Endothelial cell of umbilical vein (primary cell): ENCODE measurements around the gene MYCL. TPM values are rescaled to one million over a fixed set of nuclear protein-coding genes. Genes with fewer than 3 reads are reported as not detected.

Experiments
- BruUV-seq: library from RNA; stranded (reverse); fragments of 400-500 nt; replicated peaks from 2 replicates; lab custom pipeline; 2021; lab: Mats Ljungman, UMichigan
- CTCF ChIA-PET: fragments of 300-600, 350-600 bp; sonication (Branson Sonifier 250); formaldehyde crosslinking; loops from one replicate; lab custom pipeline; 2021; ENCODE audit warnings: antibody characterized with exemption, inconsistent platforms; lab: Charles Lee
- POLR2A ChIA-PET: fragments of 300-600, 350-600 bp; sonication (Branson Sonifier 250); formaldehyde crosslinking; loops from one replicate; lab custom pipeline; 2021; ENCODE audit warnings: antibody characterized with exemption, inconsistent platforms; lab: Charles Lee
- DNase-seq: peaks from one replicate; pipeline ENCODE4 v3.0.0-alpha.2; 2011; ENCODE audit warnings: low read depth, low spot score
- FAIRE-seq: peaks from 2 replicates; lab custom pipeline; 2011; peaks lifted over from hg19 to GRCh38; lab: Jason Lieb, UNC
- H2AFZ ChIP-seq: 2 replicates; pipeline ENCODE4 v1.6.0; 2012; ENCODE audit warnings: low read depth, low read length, control low read depth, inconsistent platforms
- H3K27ac ChIP-seq: 2 replicates; pipeline ENCODE4 v1.5.1; 2011; ENCODE audit warnings: low read depth, mild to moderate bottlenecking, control low read depth, low read length, moderate library complexity; ENCODE audit not compliant: insufficient read depth
- H3K27me3 ChIP-seq, 2 experiments: 2 replicates each; pipeline versions ENCODE4 v1.6.0 to v1.6.1; 2011; ENCODE audit warnings: low read length in 2 of 2, mixed read lengths in 1 of 2; ENCODE audit not compliant: control insufficient read depth in 2 of 2, insufficient read depth in 2 of 2
- H3K36me3 ChIP-seq, 2 experiments: 2 replicates in 1 of 2; 3 replicates in 1 of 2; pipeline ENCODE4 v1.5.1; 2011; ENCODE audit warnings: low read length in 2 of 2, mild to moderate bottlenecking in 1 of 2, moderate library complexity in 1 of 2; ENCODE audit not compliant: control insufficient read depth in 2 of 2, insufficient read depth in 2 of 2; ENCODE audit errors: extremely low read depth in 1 of 2
- H3K4me1 ChIP-seq: 3 replicates; pipeline ENCODE4 v1.5.1; 2011; ENCODE audit warnings: mild to moderate bottlenecking, low read length; ENCODE audit not compliant: control insufficient read depth, insufficient read depth; ENCODE audit errors: extremely low read depth
- H3K4me2 ChIP-seq: 2 replicates; pipeline ENCODE4 v1.6.1; 2011; ENCODE audit warnings: low read length, control low read depth, mixed read lengths; ENCODE audit not compliant: insufficient read depth
- H3K4me3 ChIP-seq, 3 experiments: fragments of 200-600 bp in 1 of 3; sonication (generic), shearing (Covaris generic) in 1 of 3; replicated peaks in 1 of 3; 2 replicates each; pipeline ENCODE4 v1.5.1; 2011 to 2016; ENCODE audit warnings: control low read depth in 3 of 3, low read length in 3 of 3, mild to moderate bottlenecking in 2 of 3, inconsistent platforms in 1 of 3, low read depth in 1 of 3, moderate library complexity in 1 of 3; ENCODE audit not compliant: insufficient read depth in 1 of 3
- H3K79me2 ChIP-seq: 2 replicates; pipeline ENCODE4 v1.6.0; 2012; ENCODE audit warnings: low read length, inconsistent platforms; ENCODE audit not compliant: control insufficient read depth, insufficient read depth
- H3K9ac ChIP-seq: replicated peaks from 2 replicates; pipeline ENCODE3; 2011; ENCODE audit warnings: low read length, control low read depth; ENCODE audit not compliant: insufficient read depth; ENCODE audit errors: extremely low read depth
- H3K9me1 ChIP-seq: replicated peaks from 3 replicates; pipeline ENCODE4 v1.6.0; 2011; ENCODE audit warnings: mild to moderate bottlenecking, low read length; ENCODE audit not compliant: control insufficient read depth, insufficient read depth; ENCODE audit errors: extremely low read depth
- H3K9me3 ChIP-seq: replicated peaks from 2 replicates; pipeline ENCODE4 v1.5.1; 2012; ENCODE audit warnings: low read length, inconsistent platforms; ENCODE audit not compliant: control insufficient read depth, insufficient read depth
- H4K20me1 ChIP-seq: replicated peaks from 2 replicates; pipeline ENCODE3; 2011; ENCODE audit warnings: mild to moderate bottlenecking, low read length; ENCODE audit not compliant: control insufficient read depth, insufficient read depth; ENCODE audit errors: extremely low read depth
- EZH2 ChIP-seq: IDR thresholded peaks from 2 replicates; pipeline ENCODE4 v1.6.1; 2012; ENCODE audit warnings: borderline replicate concordance, low read depth, mild to moderate bottlenecking, moderate library complexity, low read length, inconsistent platforms; ENCODE audit not compliant: severe bottlenecking
- FOS ChIP-seq: IDR thresholded peaks from 2 replicates; pipeline ENCODE4 v1.6.1; 2011; ENCODE audit warnings: mild to moderate bottlenecking, low read length, moderate library complexity, borderline replicate concordance; ENCODE audit not compliant: insufficient read depth
- GATA2 ChIP-seq: IDR thresholded peaks from 2 replicates; pipeline ENCODE4 v1.7.0; 2011; ENCODE audit warnings: low read depth, mild to moderate bottlenecking, moderate library complexity, mixed read lengths, low read length; ENCODE audit not compliant: insufficient read length, insufficient read depth
- JUN ChIP-seq: IDR thresholded peaks from 2 replicates; pipeline ENCODE4 v1.6.1; 2011; ENCODE audit warnings: borderline replicate concordance, low read depth; ENCODE audit not compliant: insufficient read length, insufficient read depth
- MAX ChIP-seq: IDR thresholded peaks from 2 replicates; pipeline ENCODE4 v1.6.1; 2011; ENCODE audit not compliant: insufficient read depth, insufficient read length
- MYC ChIP-seq: IDR thresholded peaks from one replicate; pipeline ENCODE4 v1.6.1; 2011; ENCODE audit warnings: mild to moderate bottlenecking, low read depth, low read length
- POLR2A ChIP-seq: IDR thresholded peaks from 2 replicates; pipeline ENCODE4 v1.6.1; 2012; ENCODE audit warnings: low read depth, mild to moderate bottlenecking, control low read depth, low read length
- POLR2AphosphoS5 ChIP-seq: IDR thresholded peaks from 2 replicates; pipeline ENCODE4 v1.6.1; 2012; ENCODE audit warnings: low read depth, mild to moderate bottlenecking, control low read depth, low read length, moderate library complexity; ENCODE audit not compliant: insufficient read depth
- dilution Hi-C: fragments of 300-500 bp; cut with MboI; formaldehyde crosslinking; loops from one replicate; pipeline ENCODE4 v1.15.0; 2019; ENCODE audit warnings: low sequenced_read_pairs; ENCODE audit not compliant: extremely low pct_ligation_motif_present
- intact Hi-C: fragments of 100-400 bp; cut with micrococcal nuclease; formaldehyde crosslinking; loops from one replicate; pipeline ENCODE4 v1.10.0; 2022
- polyA plus RNA-seq, 4 experiments: library from polyadenylated mRNA; depleted of rRNA in 3 of 4; stranded (reverse) in 3 of 4; unstranded in 1 of 4; fragments of >200 nt; gene quantifications; 2 replicates each; pipeline versions ENCODE4 v1.2.1 to v1.2.3, GENCODE V29; 2011 to 2012; ENCODE audit warnings: missing spikeins in 1 of 4
- total RNA-seq: library from RNA; stranded (reverse); gene quantifications from 2 replicates; pipeline ENCODE4 v1.2.3, GENCODE V29; 2021
- TF ChIP-seq, protein P1 (sequence below), 2 donors: IDR thresholded peaks; 1 replicate in 1 of 2; 2 replicates in 1 of 2; pipeline ENCODE4 v1.5.1; 2011; ENCODE audit warnings: low read length in 2 of 2, mild to moderate bottlenecking in 2 of 2, moderate library complexity in 2 of 2, control low read depth in 1 of 2, inconsistent platforms in 1 of 2, low read depth in 1 of 2; ENCODE audit not compliant: insufficient read depth in 1 of 2; ENCODE audit errors: extremely low read depth in 1 of 2

Gene MYCL
- total and polyA plus RNA-seq, 2 donors (not counting 3 experiments of a cell fraction or from before 2014, with no cell fraction given) = 1.3 to 2.1 TPM

- Histone ChIP-seq H2AFZ (no peak overlapping the region), H3K27me3 (peaks cover 13 to 25% of the 10 kb centered on the region in 2 experiments), H3K27ac (no peak overlapping the region), H3K9me3 (no peaks in the 10 kb centered on the region), H3K4me1 (no peaks in the 10 kb centered on the region), H3K9ac (no peak overlapping the region), H3K79me2 (no peaks in the 10 kb centered on the region), H3K9me1 (no peaks in the 10 kb centered on the region), H3K36me3 (no peaks in the 10 kb centered on the region), H3K4me3 (no peak overlapping the region), H3K4me2 (no peak overlapping the region), H4K20me1 (no peaks in the 10 kb centered on the region)
- TF ChIP-seq MAX (no peak), POLR2AphosphoS5 (no peak), POLR2A (no peak), EZH2 (no peak), JUN (no peak), GATA2 (no peak), MYC (no peak), FOS (no peak)
- TF ChIP-seq, protein P1, sequence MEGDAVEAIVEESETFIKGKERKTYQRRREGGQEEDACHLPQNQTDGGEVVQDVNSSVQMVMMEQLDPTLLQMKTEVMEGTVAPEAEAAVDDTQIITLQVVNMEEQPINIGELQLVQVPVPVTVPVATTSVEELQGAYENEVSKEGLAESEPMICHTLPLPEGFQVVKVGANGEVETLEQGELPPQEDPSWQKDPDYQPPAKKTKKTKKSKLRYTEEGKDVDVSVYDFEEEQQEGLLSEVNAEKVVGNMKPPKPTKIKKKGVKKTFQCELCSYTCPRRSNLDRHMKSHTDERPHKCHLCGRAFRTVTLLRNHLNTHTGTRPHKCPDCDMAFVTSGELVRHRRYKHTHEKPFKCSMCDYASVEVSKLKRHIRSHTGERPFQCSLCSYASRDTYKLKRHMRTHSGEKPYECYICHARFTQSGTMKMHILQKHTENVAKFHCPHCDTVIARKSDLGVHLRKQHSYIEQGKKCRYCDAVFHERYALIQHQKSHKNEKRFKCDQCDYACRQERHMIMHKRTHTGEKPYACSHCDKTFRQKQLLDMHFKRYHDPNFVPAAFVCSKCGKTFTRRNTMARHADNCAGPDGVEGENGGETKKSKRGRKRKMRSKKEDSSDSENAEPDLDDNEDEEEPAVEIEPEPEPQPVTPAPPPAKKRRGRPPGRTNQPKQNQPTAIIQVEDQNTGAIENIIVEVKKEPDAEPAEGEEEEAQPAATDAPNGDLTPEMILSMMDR (IDR thresholded peaks at IDR 0.05; ENCODE audit: extremely low read depth in 1 of 2, insufficient read depth in 1 of 2, low read depth in 1 of 2, low read length in 2 of 2) = no peak
- dilution Hi-C loops (no loop called here), intact Hi-C loops (loop anchor here (1.0 kb wide), 1 partner anchor 8 kb away; the partner anchor contains the start of gene MYCL)
- ChIA-PET POLR2A (no interaction called here), CTCF (interaction anchor here (1.1 to 2.3 kb wide), 6 partner anchors 9 to 49 kb away, joined by 3 to 12 read pairs (median 4); partner anchors contain the start of genes MYCL and TRIT1)
- DNase-seq = peak; percentile 47
- no peak for FAIRE-seq
- no TSS peak for BruUV-seq
Observed at GRCh38 chr1:39892601-39893595, 8.8 kb downstream of the MYCL start.
